Peyer's patch (tissue), 4 donors: ENCODE data around the gene FARS2.

Experiments used
- POLR2A ChIP-seq, 2 donors: fragments of 450-650 bp; IDR thresholded peaks; one replicate each; pipeline ENCODE4 v1.5.1; 2017; ENCODE audit warnings: antibody characterized with exemption in 2 of 2, mild to moderate bottlenecking in 2 of 2, moderate library complexity in 2 of 2
- TF ChIP-seq, protein P1 (sequence below), 6 experiments: fragments of 450-650 bp in 4 of 6; fragments of 200-600 bp in 2 of 6; sonication (generic) in 1 of 6; IDR thresholded peaks; one replicate each; pipeline ENCODE4 v1.5.1; 2017 to 2019; ENCODE audit warnings: antibody characterized with exemption in 6 of 6, mild to moderate bottlenecking in 3 of 6, moderate library complexity in 1 of 6

DNA sequence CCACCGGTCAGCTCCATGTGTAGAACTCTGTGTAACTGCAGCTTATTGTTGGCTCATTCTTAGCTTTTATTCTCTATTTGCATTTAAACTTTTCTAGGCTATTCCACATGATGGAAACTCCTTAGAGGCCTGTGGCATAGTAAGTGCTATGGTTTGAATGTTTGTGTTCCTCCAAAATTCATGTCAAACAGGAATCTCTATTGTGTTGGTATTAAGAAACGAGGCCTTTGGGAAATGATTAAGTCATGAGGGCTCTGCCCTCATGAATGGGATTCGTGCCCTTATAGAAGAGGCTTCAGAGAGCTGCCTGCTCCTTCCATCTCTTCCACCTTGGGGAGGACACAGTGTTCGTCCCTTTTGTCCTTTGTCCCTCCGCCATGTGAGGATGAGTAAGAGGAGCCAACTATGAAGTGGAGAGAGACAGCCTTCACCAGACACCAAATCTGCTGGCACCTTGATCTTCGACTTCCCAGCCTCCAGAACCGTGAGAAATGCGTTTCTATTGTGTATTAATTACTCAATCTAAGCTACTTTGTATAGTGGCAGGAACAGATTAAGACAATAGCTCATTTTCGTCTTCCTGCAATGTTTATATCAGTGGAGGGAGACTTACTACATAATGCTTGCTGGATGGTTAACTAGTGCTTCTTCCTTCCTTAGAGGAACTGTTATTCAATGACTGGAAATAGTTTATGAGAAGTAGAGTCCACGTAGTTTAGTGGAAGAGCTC is 361.1 kb downstream of the FARS2 start:
- TF ChIP-seq, protein P1, sequence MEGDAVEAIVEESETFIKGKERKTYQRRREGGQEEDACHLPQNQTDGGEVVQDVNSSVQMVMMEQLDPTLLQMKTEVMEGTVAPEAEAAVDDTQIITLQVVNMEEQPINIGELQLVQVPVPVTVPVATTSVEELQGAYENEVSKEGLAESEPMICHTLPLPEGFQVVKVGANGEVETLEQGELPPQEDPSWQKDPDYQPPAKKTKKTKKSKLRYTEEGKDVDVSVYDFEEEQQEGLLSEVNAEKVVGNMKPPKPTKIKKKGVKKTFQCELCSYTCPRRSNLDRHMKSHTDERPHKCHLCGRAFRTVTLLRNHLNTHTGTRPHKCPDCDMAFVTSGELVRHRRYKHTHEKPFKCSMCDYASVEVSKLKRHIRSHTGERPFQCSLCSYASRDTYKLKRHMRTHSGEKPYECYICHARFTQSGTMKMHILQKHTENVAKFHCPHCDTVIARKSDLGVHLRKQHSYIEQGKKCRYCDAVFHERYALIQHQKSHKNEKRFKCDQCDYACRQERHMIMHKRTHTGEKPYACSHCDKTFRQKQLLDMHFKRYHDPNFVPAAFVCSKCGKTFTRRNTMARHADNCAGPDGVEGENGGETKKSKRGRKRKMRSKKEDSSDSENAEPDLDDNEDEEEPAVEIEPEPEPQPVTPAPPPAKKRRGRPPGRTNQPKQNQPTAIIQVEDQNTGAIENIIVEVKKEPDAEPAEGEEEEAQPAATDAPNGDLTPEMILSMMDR (IDR thresholded peaks at IDR 0.05) = no peak
- no peak for TF ChIP-seq POLR2A (IDR thresholded peaks at IDR 0.05)
